ENCODE measurements around the gene S100A7A.
"Not testable (repeated sequence)": the region's sequence is repeated elsewhere in the genome, so short reads cannot be mapped to it uniquely, and the experiment has no call there.

The S100A7A gene

GRCh38 chr1:153395136-153395685 lies 21.1 kb upstream of the S100A7A start:
- no peak for DNase-seq (ENCODE audit: low spot score)

- DNase-seq (ENCODE audit: low spot score): no peak
These were observed 20.5 kb upstream of the S100A7A start for GRCh38 chr1:153395776-153396175.

GRCh38 chr1:153396461-153396860 lies 19.9 kb upstream of the S100A7A start:
- no peak for DNase-seq (ENCODE audit: low spot score)

GRCh38 chr1:153397051-153397923 lies 19.0 kb upstream of the S100A7A start:
- no peak for DNase-seq (ENCODE audit: low spot score)

- no peak for DNase-seq (ENCODE audit: low spot score)
These were observed 18.2 kb upstream of the S100A7A start for GRCh38 chr1:153397924-153398651.

DNA sequence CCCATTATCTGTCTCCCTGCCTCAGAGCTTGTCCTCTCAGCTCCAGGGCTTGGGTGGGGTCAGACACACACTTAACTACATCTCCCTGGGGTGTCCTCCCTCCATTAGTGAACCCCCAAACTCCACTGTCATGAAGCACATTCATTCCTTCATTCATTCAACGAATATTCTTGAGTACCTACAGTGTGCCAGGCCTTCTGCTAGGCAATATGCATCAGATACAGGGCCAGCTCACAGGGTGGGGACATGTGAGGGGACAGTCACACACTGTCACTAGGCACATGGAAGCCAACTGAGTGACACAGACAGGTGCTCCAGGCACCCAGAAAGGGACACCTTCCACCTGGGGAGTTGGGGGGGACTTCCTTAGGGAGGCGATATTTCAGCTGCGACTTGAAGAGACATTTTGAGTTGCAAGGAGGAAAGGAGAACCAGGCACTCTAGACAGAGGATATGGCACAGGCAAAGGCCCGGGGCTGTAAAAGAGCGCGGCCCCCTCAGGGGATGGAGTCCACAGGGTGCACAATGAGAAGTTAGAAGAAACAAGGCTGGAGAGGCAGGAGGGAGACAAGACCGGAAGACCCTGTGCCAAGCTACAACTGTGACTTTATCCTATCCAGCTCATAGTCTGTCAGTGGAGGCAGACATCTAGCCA lies 16.8 kb upstream of the S100A7A start:
- DNase-seq (ENCODE audit: low spot score): no peak

- no peak for DNase-seq (ENCODE audit: low spot score)
These were observed 16.1 kb upstream of the S100A7A start for GRCh38 chr1:153400244-153400643.

GRCh38 chr1:153401461-153401860 lies 14.9 kb upstream of the S100A7A start:
- DNase-seq (ENCODE audit: low spot score): no peak

GRCh38 chr1:153402226-153402625 lies 14.1 kb upstream of the S100A7A start:
- DNase-seq (ENCODE audit: low spot score): no peak

DNA sequence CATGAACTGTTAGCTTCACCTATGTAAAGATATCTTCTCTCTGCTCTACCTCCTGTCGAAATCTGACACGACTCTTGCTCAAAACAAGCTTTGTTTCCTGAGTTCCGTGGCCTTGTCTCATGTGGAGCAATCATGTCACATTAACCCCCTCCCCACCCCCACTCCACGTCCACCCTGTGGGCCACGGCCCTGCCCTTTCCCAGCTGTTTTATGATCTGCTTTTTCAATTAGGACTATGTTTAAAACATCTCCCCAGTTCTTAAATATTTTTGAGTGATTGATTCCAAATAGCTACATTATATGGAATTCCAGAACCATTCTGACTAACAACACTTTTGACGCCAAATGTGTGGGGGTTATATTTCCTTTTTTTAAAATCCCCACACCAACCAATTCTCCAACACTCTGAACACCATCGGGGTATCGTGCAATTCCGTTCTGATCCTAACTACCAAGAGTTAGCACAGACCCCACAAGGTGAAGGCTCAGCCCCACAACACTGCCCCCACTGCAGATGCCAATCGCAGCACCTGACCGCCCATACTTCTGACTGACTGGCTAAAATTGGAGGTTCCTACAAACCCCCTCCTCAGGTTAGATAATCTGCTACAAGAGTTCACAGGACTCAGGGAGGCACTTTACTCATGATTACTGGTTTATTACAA lies 12.8 kb upstream of the S100A7A start:
- DNase-seq (ENCODE audit: low spot score): no peak

DNA sequence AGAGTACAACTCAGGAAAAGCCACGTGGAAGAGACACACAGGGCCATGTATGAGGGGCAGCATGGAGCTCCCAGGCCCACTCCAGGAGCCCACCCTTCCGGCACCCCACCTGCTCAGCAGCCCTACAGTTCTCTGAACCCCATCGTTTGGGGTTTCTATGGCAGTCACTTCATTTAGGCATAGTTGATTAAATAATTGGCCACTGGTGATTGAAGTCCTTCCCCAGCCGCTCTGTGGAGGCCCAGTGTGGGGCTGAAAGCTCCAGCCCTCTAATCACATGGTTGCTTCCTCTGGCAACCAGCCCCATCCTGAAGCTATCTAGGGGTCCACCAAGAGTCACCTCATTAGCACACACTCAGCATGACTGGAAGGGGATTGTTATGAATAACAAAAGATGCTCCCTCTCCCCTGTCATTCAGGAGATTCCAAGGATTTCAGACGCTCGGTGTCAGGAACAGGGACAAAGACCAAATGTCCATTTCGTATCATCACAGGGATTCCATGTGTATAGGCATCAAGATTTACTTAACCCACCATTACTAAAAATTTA lies 12.2 kb upstream of the S100A7A start:
- no peak for DNase-seq (ENCODE audit: low spot score)

- no peak for DNase-seq (ENCODE audit: low spot score)
These were observed 11.6 kb upstream of the S100A7A start for GRCh38 chr1:153404768-153405167.

DNA sequence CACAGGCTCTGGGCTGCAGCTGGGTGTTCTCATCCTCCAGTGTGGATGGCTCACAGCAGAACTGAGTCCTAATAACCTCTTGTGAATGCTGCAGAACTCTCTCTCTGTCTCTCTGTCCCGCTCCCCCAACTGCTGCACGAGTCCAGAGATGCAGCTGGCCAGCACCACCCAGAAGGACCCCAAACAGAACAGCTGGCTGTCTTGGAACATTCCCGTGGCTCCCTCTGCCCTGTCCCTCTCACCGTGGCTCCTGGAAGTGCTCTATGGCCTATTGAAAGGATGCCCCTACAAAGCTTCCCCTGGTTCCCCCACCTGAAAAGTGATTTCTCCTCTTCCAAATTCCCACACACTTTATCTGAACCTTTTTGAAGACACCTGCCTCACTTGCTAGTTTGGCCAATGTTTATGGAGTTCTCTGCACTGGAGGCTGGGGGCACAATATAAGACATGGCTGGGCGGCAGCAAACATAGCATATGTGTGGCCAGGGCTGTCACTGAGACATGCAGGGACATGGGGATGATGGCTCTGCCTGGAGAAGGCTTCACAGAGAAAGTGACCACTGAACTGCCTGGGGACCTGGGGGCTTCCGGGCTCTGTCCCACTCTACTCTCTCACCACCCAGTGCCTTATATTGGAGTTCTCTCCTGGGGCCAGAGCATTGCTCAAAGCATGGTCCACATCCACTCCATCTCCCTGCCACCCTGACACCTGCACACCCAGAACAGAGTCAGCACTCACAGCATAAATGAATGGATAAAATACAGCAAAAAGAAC lies 10.3 kb upstream of the S100A7A start:
- DNase-seq (ENCODE audit: low spot score): not testable (repeated sequence)

DNA sequence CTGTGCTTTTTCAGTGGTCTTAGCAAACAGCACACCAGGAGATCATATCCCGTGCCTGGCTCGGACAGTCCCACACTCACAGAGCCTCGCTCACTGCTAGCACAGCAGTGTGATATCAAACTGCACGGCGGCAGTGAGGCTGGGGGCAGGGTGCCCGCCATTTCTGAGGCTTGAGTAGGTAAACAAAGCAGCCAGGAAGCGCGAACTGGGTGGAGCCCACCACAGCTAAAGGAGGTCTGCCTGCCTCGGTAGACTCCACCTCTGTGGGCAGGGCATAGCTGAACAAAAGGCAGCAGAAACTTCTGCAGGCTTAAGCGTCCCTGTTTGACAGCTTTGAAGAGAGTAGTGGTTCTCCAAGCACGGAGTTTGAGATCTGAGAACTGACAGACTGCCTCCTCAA lies 9.0 kb upstream of the S100A7A start:
- DNase-seq (ENCODE audit: low spot score): not testable (repeated sequence)

DNA sequence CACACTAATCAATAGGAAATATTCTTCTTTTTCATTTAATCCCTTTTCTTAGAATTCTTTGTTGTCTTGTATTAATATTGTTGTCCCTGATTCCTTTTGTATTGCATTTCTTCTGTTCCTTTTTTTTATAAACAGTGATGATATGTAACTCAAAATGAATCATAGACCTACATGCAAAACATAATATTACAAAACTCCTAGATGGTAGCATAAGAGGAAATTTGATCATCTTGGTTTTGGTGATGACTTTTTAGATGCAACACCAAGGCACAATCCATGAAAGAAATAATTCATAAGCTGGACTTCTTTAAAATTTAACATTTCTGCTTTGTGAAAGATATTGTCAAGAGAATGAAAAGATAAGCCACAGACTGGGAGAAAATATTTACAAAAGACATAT lies 2.4 kb upstream of the S100A7A start:
- DNase-seq (ENCODE audit: low spot score): not testable (repeated sequence)

GRCh38 chr1:153417136-153417888 lies 992 bp downstream of the S100A7A start:
- DNase-seq (ENCODE audit: low spot score): peak; percentile 34

- DNase-seq (ENCODE audit: low spot score): not testable (repeated sequence)
These were observed 2.6 kb downstream of the S100A7A start for GRCh38 chr1:153418758-153419435.

DNA sequence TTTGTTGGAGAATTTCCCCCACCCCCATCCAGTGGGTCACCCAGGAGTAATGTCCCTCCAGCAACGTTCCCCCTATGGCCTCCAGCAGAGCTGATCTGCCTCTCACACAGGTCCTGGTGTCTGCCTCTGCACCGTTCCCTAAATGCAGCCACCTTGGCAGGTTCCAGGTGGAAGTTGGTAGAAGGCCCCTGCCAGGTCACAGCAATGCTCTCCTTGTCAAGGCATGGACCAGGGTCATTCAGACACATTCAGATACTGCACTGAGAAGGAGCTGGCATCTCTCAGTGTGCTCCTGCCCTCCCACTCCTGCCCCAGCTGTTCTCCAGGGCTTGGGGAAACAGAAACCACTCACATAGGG lies 3.1 kb downstream of the S100A7A start:
- DNase-seq (ENCODE audit: low spot score): not testable (repeated sequence)

DNA sequence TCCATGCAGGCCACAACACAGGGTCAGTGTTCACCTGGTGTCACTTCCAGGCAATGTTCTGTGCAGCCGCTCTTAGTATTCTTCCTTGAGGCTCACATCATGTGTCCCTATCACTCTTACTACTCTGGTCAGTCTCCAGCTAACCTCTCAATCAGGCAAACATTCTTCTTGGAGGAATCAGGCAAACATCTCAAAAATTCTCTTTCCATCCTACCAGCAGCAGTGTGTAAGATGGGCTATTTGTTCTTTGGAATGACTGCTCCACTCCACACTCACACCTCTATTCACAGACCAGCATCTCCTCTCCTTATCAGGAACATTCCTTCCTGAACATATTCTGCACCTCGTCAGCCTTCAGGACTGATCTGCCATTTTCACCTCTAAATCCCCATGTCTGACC lies 4.0 kb downstream of the S100A7A start:
- no peak for DNase-seq (ENCODE audit: low spot score)

All from putamen (tissue), 1 donor.